Measurements from ENCODE around the gene LGALS1. TPM values are rescaled to one million over a fixed set of nuclear protein-coding genes. Genes with fewer than 3 reads are reported as not detected.

The LGALS1 gene
- total and polyA plus RNA-seq, 9 of the 15 experiments (the other 6 are each of a cell fraction or from before 2014, with no cell fraction given), result 160 to 800 (median 330) TPM

DNA sequence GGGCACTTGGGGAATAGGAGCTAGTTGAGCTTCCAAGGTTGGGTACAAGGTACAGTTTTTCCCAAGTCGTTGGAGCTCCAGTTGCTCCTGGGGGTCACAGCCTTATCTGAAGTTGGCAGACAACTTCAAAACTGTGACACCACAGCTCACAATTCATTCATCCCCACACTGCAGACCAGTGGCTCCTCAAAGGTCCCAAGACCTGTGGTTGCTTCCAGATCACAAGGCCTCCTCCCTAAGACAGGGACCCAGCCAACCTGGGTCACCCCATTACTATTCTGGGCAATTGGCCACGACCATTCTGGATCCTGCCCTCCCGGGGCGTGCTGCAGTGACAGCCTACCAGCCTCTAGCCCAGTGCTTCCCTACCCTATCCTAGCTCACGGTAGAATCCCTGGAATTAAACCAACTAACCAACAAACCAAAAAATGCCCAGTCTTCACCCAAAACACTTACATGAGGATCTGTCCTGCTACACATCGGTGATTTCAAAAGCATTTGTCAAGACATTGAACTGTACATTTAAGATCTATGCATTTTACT lies 17.8 kb upstream of the LGALS1 start (continued):
- TF ChIP-seq TOE1 (IDR thresholded peaks at IDR 0.05; ENCODE audit: borderline replicate concordance), result no peak
- TF ChIP-seq TOE1 (CRISPR knock-in tag; IDR thresholded peaks at IDR 0.05; ENCODE audit: borderline replicate concordance, low read depth), result no peak
- TF ChIP-seq FIP1L1 (IDR thresholded peaks at IDR 0.05; ENCODE audit: low read depth, low read length, poor library complexity, severe bottlenecking), result no peak
- no peak for TF ChIP-seq RBM39 (optimal IDR thresholded peaks at IDR 0.05; ENCODE audit: low read depth, low read length)
- TF ChIP-seq MECOM (CRISPR knock-in tag; IDR thresholded peaks at IDR 0.05), result no peak
- peak; percentile 14 for TF ChIP-seq TAF1 (IDR thresholded peaks at IDR 0.05; ENCODE audit: control insufficient read depth, extremely low read depth, insufficient read depth, low read length, severe bottlenecking)
- TF ChIP-seq, protein P1, sequence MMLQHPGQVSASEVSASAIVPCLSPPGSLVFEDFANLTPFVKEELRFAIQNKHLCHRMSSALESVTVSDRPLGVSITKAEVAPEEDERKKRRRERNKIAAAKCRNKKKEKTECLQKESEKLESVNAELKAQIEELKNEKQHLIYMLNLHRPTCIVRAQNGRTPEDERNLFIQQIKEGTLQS (IDR thresholded peaks at IDR 0.05), result no peak
- TF ChIP-seq, protein P1 (CRISPR knock-in tag; conservative IDR thresholded peaks at IDR 0.05), result 0 out of 2 replicates have a peak, but pooled peaks have one; percentile 38
- TF ChIP-seq, protein P2, sequence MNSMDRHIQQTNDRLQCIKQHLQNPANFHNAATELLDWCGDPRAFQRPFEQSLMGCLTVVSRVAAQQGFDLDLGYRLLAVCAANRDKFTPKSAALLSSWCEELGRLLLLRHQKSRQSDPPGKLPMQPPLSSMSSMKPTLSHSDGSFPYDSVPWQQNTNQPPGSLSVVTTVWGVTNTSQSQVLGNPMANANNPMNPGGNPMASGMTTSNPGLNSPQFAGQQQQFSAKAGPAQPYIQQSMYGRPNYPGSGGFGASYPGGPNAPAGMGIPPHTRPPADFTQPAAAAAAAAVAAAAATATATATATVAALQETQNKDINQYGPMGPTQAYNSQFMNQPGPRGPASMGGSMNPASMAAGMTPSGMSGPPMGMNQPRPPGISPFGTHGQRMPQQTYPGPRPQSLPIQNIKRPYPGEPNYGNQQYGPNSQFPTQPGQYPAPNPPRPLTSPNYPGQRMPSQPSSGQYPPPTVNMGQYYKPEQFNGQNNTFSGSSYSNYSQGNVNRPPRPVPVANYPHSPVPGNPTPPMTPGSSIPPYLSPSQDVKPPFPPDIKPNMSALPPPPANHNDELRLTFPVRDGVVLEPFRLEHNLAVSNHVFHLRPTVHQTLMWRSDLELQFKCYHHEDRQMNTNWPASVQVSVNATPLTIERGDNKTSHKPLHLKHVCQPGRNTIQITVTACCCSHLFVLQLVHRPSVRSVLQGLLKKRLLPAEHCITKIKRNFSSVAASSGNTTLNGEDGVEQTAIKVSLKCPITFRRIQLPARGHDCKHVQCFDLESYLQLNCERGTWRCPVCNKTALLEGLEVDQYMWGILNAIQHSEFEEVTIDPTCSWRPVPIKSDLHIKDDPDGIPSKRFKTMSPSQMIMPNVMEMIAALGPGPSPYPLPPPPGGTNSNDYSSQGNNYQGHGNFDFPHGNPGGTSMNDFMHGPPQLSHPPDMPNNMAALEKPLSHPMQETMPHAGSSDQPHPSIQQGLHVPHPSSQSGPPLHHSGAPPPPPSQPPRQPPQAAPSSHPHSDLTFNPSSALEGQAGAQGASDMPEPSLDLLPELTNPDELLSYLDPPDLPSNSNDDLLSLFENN (IDR thresholded peaks at IDR 0.05; ENCODE audit: low read depth in 2 of 2, low read length in 2 of 2), result peak in 1 of 2 experiments; percentile 50; a peak in 1 of 4 replicates
- TF ChIP-seq TAL1 (IDR thresholded peaks at IDR 0.05), result 0 out of 2 replicates have a peak, but pooled peaks have one; percentile 8
- TF ChIP-seq, protein P3, sequence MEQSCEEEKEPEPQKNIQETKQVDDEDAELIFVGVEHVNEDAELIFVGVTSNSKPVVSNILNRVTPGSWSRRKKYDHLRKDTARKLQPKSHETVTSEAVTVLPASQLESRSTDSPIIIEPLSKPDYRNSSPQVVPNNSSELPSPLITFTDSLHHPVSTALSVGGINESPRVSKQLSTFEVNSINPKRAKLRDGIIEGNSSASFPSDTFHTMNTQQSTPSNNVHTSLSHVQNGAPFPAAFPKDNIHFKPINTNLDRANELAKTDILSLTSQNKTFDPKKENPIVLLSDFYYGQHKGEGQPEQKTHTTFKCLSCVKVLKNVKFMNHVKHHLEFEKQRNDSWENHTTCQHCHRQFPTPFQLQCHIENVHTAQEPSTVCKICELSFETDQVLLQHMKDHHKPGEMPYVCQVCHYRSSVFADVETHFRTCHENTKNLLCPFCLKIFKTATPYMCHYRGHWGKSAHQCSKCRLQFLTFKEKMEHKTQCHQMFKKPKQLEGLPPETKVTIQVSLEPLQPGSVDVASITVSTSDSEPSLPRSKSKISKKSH (CRISPR knock-in tag; IDR thresholded peaks at IDR 0.05), result no peak
- TF ChIP-seq, protein P4, sequence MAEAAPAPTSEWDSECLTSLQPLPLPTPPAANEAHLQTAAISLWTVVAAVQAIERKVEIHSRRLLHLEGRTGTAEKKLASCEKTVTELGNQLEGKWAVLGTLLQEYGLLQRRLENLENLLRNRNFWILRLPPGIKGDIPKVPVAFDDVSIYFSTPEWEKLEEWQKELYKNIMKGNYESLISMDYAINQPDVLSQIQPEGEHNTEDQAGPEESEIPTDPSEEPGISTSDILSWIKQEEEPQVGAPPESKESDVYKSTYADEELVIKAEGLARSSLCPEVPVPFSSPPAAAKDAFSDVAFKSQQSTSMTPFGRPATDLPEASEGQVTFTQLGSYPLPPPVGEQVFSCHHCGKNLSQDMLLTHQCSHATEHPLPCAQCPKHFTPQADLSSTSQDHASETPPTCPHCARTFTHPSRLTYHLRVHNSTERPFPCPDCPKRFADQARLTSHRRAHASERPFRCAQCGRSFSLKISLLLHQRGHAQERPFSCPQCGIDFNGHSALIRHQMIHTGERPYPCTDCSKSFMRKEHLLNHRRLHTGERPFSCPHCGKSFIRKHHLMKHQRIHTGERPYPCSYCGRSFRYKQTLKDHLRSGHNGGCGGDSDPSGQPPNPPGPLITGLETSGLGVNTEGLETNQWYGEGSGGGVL (CRISPR knock-in tag; IDR thresholded peaks at IDR 0.05), result no peak
- TF ChIP-seq, protein P5, sequence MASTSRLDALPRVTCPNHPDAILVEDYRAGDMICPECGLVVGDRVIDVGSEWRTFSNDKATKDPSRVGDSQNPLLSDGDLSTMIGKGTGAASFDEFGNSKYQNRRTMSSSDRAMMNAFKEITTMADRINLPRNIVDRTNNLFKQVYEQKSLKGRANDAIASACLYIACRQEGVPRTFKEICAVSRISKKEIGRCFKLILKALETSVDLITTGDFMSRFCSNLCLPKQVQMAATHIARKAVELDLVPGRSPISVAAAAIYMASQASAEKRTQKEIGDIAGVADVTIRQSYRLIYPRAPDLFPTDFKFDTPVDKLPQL (IDR thresholded peaks at IDR 0.05; ENCODE audit: extremely low read depth, insufficient read length), result peak; percentile 63
- TF ChIP-seq ZNF175 (CRISPR knock-in tag; IDR thresholded peaks at IDR 0.05; ENCODE audit: low read depth), result no peak
- TF ChIP-seq ZNF444 (CRISPR knock-in tag; IDR thresholded peaks at IDR 0.05), result 0 out of 2 replicates have a peak, but pooled peaks have one; percentile 14

All from K562 (cell line).